Endothelial cell (in vitro differentiated cells): ENCODE results near the gene TNIK. TPM values are rescaled to one million over a fixed set of nuclear protein-coding genes. Genes with fewer than 3 reads are reported as not detected.

Source experiments
- DNase-seq: peaks from one replicate; pipeline ENCODE4 v3.0.0; 2021; ENCODE audit warnings: low spot score
- H3K27ac Mint-ChIP-seq: one replicate; pipeline ENCODE4 v1.8.0; 2021; ENCODE audit warnings: mixed read lengths, inconsistent platforms; ENCODE audit not compliant: unreplicated experiment
- H3K27me3 Mint-ChIP-seq: one replicate; pipeline ENCODE4 v1.8.0; 2021; ENCODE audit warnings: mild to moderate bottlenecking, moderate library complexity, mixed read lengths, inconsistent platforms; ENCODE audit not compliant: unreplicated experiment
- H3K36me3 Mint-ChIP-seq: one replicate; pipeline ENCODE4 v1.8.0; 2021; ENCODE audit warnings: mild to moderate bottlenecking, low read depth, mixed read lengths, inconsistent platforms; ENCODE audit not compliant: unreplicated experiment
- H3K4me1 Mint-ChIP-seq: one replicate; pipeline ENCODE4 v1.8.0; 2021; ENCODE audit warnings: mild to moderate bottlenecking, mixed read lengths, inconsistent platforms; ENCODE audit not compliant: unreplicated experiment
- H3K4me3 Mint-ChIP-seq: one replicate; pipeline ENCODE4 v1.8.0; 2021; ENCODE audit warnings: mild to moderate bottlenecking, mixed read lengths, inconsistent platforms; ENCODE audit not compliant: unreplicated experiment
- H3K9me3 Mint-ChIP-seq: one replicate; pipeline ENCODE4 v1.8.0; 2021; ENCODE audit warnings: mixed read lengths, inconsistent platforms; ENCODE audit not compliant: unreplicated experiment
- total RNA-seq: library from RNA; stranded (reverse); fragmentation: NEBNext Ultra II Directional; extraction: Animal tissue kit (Norgen Biotek cat#: 25700); gene quantifications from one replicate; pipeline ENCODE4 v1.2.1, GENCODE V29; 2021; ENCODE audit not compliant: unreplicated experiment
- TF ChIP-seq, protein P1 (sequence below): fragments of 200-600 bp; sonication (generic); IDR thresholded peaks from one replicate; pipeline ENCODE4 v1.5.0; 2021; ENCODE audit warnings: antibody characterized with exemption; ENCODE audit not compliant: unreplicated experiment

Gene TNIK
- total RNA-seq, 1 donor from 2014 or later, result 67.0 TPM

DNA sequence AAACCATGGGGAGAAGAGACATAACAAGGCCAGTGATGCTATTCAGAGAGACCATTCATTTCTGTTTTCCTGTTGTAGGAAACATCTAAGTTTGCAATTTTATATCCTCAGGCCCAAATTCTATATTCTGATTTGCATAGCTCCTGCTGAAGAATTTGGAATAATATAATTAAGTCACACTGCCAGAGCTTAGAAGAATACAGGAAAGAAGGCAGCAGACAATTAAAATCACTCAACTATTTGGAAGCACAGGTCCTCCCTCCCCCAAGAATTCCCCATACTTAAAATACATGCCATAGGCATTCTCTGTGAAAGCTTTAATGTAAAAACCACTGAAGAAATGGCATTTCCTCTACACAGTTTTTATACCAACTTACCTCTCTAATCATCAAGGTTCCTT is 366.7 kb downstream of the TNIK start:
- no peaks in the 10 kb centered on the region for H3K9me3 Mint-ChIP-seq
- peaks cover 1% of the 10 kb centered on the region for H3K27me3 Mint-ChIP-seq
- peaks cover 32% of the 10 kb centered on the region for H3K36me3 Mint-ChIP-seq

DNA sequence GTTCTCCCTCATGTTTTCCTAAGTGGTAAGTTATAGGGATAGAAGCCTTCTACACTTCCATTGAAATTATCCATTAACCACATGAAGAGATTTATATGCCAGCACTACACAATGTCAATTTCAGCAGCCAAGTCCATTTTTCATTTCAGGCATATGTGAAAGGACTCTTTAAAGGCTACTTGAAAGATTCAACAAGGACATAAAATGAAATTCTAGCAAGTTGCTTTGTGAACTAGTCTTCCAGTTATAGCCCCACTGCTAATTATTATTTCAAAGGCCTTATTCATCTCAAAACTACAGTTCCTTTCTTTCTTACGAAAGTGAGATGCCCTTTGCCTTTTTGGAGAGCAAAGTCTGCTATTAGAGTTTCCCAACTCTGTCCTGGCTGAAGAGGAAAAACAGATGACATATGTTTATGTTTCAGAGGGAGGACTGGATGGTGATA is 367.7 kb downstream of the TNIK start:
- H3K4me3 Mint-ChIP-seq, result no peak overlapping the region
- peaks cover 31% of the 10 kb centered on the region for H3K36me3 Mint-ChIP-seq
- peaks cover 4% of the 10 kb centered on the region for H3K4me1 Mint-ChIP-seq
- TF ChIP-seq, protein P1, sequence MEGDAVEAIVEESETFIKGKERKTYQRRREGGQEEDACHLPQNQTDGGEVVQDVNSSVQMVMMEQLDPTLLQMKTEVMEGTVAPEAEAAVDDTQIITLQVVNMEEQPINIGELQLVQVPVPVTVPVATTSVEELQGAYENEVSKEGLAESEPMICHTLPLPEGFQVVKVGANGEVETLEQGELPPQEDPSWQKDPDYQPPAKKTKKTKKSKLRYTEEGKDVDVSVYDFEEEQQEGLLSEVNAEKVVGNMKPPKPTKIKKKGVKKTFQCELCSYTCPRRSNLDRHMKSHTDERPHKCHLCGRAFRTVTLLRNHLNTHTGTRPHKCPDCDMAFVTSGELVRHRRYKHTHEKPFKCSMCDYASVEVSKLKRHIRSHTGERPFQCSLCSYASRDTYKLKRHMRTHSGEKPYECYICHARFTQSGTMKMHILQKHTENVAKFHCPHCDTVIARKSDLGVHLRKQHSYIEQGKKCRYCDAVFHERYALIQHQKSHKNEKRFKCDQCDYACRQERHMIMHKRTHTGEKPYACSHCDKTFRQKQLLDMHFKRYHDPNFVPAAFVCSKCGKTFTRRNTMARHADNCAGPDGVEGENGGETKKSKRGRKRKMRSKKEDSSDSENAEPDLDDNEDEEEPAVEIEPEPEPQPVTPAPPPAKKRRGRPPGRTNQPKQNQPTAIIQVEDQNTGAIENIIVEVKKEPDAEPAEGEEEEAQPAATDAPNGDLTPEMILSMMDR, result no peak
- no peak overlapping the region for H3K27ac Mint-ChIP-seq
- no peak for DNase-seq
- H3K27me3 Mint-ChIP-seq, result peaks cover 1% of the 10 kb centered on the region
- H3K9me3 Mint-ChIP-seq, result no peaks in the 10 kb centered on the region

More for the DNA sequence above, 366.7 kb downstream of the TNIK start:
- TF ChIP-seq, protein P1, result no peak
- Mint-ChIP-seq H3K4me3 (no peak overlapping the region), H3K27ac (peak overlapping the region; percentile 39), H3K4me1 (peaks cover 4% of the 10 kb centered on the region)
- no peak for DNase-seq

- H3K27ac Mint-ChIP-seq, result no peak overlapping the region
- no peak overlapping the region for H3K4me3 Mint-ChIP-seq
- no peak for DNase-seq
- H3K4me1 Mint-ChIP-seq, result peaks cover 4% of the 10 kb centered on the region
- H3K9me3 Mint-ChIP-seq, result no peaks in the 10 kb centered on the region
- TF ChIP-seq, protein P1, result no peak
- H3K27me3 Mint-ChIP-seq, result peaks cover 2% of the 10 kb centered on the region
- peaks cover 29% of the 10 kb centered on the region for H3K36me3 Mint-ChIP-seq
These were observed 369.9 kb downstream of the TNIK start for GRCh38 chr3:171090321-171090720.

- no peak overlapping the region for H3K27ac Mint-ChIP-seq
- peaks cover 2% of the 10 kb centered on the region for H3K27me3 Mint-ChIP-seq
- TF ChIP-seq, protein P1, result no peak
- no peak for DNase-seq
- no peaks in the 10 kb centered on the region for H3K4me1 Mint-ChIP-seq
- H3K36me3 Mint-ChIP-seq, result peaks cover 32% of the 10 kb centered on the region
- no peak overlapping the region for H3K4me3 Mint-ChIP-seq
- H3K9me3 Mint-ChIP-seq, result no peaks in the 10 kb centered on the region
These were observed 371.0 kb downstream of the TNIK start for GRCh38 chr3:171088964-171089754.

GRCh38 chr3:171088496-171088895 is 371.7 kb downstream of the TNIK start:
- Mint-ChIP-seq H3K27ac (no peak overlapping the region), H3K4me3 (no peak overlapping the region), H3K4me1 (no peaks in the 10 kb centered on the region), H3K9me3 (no peaks in the 10 kb centered on the region), H3K36me3 (peaks cover 32% of the 10 kb centered on the region), H3K27me3 (peaks cover 2% of the 10 kb centered on the region)
- no peak for DNase-seq
- TF ChIP-seq, protein P1, result no peak
